ENCODE results near the gene CIART.

GRCh38 chr1:150268340-150268704 is 14.0 kb upstream of the CIART start:
- TF ChIP-seq ZNF274 (IDR thresholded peaks at IDR 0.05; ENCODE audit: low read depth, low read length) (no peak), YY1 (IDR thresholded peaks at IDR 0.05; ENCODE audit: insufficient read depth, insufficient read length) (no peak)
